NCI-H1417 treated with DMSO at 0.1 percent for 48 hours (cell line): ENCODE data around the gene SLIT1.
A peak's percentile ranks its signal among the peaks of the same experiment; 100 is the strongest.
"Not testable (repeated sequence)": the region's sequence is repeated elsewhere in the genome, so short reads cannot be mapped to it uniquely, and the experiment has no call there.

Experiments used
- DNase-seq: peaks from one replicate; lab custom pipeline; 2025; lab: John Stamatoyannopoulos, UW

The SLIT1 gene

DNA sequence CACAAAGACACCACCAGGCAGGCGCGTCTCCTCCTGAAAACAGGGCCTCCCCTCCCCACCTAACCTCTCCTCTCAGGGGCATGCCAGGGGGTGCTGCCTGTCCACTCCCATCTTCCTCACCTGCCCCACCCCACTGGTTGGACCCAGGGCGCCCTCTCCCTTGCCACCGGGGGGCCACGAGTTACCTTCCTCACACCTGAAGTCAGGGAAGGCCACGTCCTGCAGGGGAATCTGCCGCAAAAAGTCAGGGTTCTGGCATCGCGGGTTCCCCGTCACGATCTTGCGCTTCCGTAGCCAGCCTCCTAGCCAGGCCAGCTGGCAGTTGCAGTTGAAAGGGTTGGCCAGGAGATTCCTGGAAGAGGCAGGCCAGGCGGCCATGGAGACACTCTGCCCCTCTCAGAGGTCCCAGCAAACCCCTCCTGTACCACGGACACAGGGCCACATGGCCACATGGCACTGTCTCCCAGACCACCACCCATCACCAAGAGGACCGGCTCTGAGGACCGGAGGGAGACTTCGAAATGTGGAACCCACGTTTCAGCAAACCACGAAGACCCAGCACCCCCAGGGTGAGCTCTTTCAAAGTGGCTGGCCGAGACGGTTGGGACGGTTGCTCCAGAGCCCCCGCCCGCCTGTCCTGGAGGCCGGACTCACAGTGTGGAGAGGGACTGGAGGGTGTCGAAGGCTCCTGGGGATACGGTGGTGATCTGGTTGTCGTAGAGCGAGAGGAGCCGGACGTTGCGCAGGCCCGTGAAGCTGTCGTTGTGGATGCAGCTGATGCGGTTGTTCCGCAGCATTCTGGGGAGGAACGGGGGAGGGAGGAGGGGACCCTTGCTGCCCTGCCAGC lies 142.8 kb downstream of the SLIT1 start:
- DNase-seq = no peak

DNA sequence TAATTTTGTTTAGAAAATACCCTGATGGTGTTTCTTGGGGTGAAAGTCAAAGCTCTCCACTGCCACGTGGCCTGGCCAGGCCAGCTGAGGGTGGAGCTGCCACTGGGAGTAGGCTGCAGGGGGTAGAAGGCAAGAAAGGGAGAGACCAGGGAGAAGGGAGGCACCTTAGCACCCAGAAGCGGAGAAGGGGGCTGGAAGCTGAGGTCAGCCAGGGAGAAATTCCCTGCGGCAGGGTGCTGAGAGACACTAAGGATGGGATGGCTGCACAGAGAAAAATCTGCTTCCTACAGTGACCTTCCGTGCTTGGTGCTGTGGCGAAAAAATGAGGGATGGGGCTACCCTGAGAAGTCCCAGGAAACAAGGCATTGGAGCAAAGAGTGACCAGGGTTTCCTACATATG lies 143.7 kb downstream of the SLIT1 start:
- no peak for DNase-seq

DNA sequence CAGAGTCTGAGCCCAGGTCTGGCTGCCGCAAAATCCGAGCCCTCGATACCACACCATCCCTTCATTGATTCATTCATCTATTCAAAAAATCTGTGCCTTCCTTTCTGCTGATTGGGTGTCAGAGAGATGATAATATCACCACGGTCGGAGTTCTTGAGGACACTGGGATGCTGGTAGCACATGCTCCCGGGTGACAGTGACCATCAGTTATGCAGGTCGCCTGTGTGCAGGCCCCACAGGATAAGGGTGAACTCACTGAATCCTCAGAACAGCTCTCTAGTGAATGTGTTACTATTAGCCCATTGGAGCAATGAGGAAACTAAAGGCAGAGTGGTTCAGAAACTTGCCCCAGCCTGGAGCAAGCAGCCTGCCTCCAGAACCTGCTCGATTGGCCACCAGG lies 145.1 kb downstream of the SLIT1 start:
- DNase-seq = no peak

DNA sequence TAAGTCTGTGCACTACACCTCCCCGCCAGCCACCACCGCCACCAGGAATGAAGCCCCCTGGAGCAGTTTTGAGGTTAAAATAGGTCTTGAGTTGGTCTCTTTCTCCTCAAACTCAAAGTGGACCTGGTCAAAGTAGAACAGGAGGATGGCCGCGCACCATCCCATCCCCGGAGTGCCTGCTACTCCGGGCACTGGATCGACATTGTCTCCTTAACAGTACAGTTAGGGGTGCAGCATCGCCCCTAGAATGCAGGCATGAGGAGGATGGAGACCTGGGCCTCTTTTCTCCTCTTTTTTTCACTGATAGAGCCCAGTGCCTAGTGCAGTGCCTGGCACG lies 145.5 kb downstream of the SLIT1 start:
- no peak for DNase-seq

DNA sequence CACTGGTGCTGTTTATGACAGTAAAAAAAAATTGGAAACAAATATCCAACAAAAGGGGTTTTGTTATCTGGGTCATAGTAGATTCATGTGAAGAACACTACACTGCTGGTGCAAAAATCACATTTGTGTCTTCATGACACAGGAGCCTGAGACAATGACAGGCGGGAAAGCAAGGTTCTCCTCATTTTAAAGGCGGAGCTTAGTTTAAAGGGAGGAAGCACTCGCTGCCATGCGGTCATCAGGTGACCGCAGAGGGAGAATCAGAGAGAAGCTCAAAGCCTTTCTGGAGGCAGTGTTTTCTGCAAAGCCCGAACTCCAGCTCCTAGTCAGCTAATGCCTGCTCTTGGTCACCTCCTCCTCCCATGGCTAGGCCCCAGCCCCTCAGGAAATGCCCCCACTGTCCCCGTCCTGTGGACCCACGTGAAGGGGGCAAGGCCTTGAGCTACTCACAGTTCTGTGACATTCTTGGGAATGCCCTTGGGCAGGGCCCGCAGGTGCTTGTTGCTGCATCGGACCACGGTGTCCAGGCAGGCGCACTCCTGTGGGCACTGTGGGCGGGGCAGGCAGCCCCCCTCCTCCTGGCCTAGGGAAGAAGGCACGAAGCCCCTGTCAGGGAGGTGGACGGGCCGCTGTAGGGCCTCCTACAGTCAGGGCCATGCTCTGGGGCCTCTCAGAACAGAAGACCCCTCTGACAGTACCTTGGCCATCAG lies 146.1 kb downstream of the SLIT1 start:
- DNase-seq = no peak

DNA sequence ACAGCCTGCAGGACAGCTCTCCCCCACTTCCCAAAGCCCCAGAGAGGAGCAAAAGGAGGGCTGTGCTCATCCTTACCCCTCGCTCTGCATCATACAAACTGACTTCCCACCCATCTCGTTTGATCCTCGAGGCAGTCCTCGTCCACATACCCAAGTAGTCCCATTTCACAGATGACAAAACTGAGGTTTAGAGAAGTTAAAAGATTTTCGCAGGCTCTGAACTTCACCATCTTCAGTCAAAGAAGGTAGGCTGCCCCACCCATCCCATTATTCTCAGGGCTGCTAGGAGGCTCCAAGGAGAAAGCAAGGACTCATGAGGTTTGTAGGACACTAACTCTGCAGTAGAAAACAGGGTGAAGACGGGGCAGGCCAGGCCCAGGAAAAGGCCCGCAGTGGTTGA lies 147.1 kb downstream of the SLIT1 start:
- no peak for DNase-seq

DNA sequence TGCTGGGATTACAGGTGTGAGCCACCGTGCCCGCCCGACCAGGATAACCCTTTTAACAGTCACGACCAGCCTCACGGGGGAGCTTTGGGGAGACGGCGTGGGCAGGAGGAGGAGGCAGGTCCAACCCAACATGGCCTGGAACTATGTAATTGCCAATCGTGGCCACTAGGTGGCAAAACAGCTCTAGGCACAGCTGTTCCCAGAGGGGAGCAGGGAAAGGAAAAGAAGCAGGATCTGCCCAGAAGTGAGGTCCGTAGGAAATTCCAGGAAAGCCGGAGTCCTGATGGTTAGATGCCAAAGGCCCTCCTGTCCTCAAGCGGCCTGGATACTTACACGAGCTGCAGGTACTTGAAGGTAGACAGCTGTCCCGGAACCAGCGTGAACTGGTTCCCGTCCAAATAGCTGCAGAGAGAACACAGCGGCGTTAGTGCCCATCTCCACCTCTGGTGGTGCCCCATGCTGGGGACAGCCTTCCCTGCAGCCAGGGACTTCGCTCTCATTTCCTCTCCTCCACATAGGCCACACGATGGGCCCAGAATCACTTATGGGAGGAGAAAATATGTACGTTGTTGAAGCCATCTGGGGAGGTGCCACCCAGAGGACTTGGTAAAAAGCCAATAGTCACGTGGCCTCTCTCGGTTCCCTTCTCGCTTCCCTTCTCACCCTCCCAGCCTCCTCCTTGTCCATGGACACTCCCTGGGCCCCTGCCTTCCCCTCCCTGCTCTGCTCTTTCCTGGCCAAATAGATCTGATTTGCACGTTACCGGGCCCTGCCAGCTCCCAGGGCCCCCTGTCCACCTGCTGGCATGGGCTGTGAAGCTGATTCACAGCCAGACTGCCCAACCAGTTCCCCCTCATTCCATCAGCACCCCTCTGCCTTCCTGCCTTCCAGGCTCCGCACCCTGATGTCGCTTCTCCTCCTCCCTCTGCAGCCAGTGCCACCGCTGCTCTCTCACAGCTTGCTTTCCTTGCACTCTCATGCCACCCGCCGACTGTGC lies 148.1 kb downstream of the SLIT1 start:
- peak; percentile 38 for DNase-seq

DNA sequence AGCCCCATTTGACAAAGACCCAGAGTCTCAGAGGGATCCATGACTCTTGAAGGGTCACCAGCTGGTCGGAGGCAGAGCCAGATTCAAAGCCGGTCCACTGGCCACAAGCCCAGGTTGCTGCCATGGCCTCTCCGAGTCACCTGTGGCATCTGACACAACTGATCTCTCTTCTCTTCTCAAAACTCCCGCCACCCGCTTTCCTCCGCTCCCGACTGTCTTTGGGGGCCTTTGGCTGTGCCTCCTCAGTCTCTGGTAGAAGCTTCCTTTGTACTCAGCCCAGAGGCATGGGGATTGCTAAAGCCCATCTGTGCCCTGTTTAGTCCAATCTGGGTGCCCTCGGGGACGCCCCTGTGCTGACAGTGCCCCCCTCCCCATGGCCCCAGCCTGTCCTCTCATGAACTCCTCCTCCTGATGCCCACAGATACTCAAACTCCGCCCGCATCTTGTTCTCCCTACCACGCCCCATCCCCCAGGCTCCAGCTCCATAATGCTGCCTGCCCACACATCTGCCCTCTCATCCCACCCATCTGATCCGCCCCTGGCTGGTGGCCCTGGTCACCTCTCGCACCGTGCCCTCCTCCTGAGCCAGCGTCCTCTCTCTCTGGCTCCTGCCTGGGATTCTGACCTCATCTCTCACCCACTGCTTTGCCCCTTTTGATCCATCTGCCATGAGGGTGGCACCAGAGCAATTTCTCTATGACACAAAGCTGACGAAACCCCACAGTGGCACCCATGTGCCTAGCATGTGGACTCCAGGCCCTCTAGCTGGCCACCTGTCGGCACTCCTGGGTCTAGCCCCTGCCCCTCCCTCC lies 150.6 kb downstream of the SLIT1 start:
- DNase-seq = no peak

DNA sequence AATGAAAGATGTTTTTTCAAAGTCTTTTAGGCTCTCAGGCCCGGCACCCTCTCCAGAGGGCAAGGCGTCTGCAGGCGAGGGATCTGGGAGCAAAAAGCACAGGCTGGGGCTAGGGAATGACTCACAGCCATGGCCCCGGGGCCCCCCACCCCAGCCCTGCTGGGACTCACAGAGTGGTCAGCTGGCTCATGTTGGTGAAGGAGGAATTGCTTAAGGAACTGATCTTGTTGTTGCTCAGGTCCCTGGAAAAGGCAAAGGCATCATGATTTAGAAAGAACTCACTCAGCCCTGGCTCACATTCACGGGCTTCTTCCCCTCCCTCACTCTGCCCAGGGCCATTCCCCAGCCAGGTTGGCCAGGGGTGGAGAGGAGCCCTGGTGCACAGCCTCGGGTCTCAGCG lies 151.5 kb downstream of the SLIT1 start:
- no peak for DNase-seq

DNA sequence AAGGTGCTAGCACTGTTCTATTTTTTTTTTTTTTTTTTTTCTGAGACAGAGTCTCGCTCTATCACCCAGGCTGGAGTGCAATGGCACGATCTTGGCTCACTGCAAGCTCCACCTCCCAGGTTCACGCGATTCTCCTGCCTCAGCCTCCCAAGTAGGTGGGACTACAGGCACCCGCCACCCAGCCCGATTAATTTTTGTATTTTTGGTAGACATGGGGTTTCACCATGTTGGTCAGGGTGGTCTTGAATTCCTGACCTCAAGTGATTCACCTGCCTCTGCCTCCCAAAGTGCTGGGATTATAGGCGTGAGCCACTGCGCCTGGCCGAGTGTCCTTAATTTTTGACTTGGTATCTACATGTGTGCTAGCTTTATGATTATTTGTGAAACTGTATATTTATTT lies 151.9 kb downstream of the SLIT1 start:
- not testable (repeated sequence) for DNase-seq

DNA sequence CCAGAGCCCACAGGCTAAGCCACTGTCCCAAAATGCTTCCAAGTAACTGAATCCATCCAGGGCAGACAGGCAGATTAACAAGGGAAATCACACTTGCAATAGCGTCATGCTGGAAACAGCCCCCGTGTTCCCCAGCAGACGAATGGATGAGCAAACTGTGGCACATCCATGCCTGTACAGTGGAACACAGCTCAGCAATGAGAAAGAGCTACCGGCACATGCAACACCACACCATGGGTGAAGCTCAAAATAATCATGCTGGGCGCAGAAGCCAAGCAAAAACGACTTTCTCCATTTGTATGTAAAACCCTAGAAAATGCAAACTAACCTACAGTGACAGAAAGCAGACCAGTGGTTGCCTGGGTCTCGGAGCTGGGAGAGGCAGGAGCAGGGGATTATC lies 153.1 kb downstream of the SLIT1 start:
- no peak for DNase-seq

DNA sequence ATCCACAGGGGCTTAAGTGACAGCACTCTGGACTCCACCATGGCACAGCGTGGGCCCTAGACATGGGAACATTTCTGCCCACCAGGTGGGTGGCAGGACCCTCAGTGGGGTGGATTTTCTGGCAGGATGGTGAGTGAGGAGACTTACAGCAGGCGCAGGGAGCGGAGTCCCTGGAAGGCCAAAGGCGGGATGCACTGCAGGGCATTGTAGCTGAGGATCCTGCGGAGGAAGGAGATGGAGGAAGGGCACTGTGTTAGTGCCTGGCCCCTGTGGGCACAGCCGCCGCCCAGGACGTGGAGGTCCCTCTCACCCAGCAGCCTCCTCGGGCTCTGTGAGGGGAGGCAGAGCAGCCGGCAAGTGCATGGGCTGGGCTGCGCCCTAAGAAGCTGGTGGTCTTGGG lies 154.3 kb downstream of the SLIT1 start:
- DNase-seq = no peak

DNA sequence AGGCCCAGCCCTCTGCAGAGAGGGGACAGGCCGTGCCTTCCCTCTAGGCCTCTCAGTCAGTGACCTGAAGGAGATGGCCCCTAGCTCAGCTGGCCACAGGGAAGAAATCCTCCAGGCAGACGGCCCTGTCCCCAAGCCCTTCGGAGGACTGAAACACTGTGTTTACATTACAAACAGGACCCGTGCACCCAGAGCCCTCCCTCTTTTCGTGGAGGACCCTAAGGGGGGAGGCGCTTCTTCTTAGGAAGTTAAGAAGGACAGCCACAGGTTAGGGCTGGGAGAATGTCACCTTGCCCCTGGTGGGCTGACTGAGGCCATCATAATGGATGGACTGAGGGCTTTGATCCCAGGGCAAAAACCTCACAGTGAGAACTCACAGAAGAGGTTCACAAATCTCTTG lies 154.9 kb downstream of the SLIT1 start:
- no peak for DNase-seq

DNA sequence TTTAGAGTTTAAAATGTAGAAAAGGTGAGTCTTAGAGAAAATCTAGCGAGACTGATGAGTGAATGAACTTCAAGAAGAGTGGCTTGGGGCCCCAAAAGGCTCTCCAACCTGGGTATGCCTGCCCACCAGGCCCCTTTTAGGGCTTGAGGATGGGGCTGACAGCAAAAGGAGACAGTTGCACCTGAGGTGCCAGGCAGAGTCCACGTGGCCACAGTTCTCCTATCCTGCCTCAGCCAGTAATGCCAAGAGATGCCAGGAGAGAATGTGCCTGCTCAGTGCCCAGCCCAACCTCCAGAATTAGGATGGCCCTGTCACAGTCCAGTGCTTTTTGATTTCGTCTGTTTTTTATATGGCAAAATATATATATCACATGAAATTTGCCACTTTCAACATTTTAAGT lies 156.5 kb downstream of the SLIT1 start:
- DNase-seq = no peak

DNA sequence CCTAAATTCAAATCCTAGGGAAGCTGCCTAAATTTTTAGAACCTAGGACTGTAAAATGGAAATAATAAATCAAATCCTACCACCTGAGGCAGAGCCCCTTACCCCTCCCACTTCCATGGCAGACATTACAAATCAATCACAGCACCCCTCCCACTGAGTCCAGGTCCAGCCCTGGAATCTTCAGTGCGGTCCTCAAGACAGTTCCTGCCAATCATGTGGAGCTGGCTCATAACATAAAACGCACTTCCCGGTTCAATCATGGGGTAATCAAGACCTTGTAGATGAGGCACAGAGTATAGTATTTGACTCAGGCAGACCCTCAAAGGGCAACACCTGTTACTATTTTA lies 157.0 kb downstream of the SLIT1 start:
- no peak for DNase-seq

DNA sequence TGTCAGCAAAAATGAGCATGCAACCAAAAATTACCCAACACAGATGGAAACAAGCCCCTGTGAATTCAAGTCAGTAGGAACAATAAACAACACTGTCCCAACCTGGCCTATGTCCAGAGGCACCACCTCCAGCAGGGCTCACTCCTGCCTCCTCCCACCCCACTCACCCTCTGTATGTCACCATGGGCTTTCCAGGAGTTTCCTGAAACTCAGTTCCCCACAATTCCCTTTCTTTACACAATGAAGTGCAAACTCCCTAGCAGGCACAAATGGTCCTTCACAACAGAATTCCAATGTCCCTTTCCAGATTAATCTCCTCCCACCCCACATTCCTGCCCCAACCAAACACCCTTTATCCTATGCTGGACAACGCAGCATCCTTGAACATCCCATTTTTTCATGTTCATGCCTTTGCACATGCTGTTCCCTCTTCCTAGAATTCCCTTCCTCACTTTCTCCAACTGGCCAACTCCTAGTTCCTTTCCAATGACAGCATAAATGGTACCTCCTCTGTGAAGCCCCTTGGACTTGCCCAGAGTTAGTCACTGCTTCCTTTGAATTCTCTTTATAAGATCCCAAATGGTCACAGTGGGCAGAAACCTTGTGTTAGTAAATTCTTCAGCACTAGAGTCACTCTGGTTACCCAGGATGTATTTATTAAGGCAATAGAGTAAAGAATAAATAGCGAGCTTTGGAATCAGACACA lies 157.5 kb downstream of the SLIT1 start:
- DNase-seq = no peak

DNA sequence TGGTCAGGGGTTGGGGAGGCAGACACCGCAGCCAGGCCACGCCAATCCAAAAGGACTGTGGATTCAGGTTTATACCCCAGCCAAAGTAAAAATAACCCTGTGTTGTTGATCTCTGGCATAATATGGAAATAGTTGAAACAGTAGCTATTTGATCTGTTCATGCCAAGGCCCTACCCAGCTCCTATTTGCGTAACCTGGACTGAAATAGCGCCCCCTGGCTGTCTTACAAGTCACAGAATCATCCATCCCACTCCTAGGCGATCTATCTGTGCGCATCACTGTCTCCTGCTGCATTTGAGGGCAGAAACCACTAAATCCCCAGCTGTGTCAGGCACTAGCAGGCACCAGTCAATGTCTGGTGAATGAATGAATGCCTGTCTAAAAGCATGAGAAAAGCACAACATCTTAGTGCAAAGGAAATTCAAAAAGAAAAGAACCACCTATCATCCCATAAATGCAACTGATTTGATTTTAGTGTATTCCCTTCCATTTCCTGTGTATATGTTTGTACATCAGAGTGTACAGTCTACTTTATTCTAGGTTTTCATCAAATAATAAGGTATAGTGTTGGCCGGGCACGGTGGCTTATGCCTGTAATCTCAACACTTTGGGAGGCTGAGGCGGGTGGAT lies 160.0 kb downstream of the SLIT1 start:
- no peak for DNase-seq

DNA sequence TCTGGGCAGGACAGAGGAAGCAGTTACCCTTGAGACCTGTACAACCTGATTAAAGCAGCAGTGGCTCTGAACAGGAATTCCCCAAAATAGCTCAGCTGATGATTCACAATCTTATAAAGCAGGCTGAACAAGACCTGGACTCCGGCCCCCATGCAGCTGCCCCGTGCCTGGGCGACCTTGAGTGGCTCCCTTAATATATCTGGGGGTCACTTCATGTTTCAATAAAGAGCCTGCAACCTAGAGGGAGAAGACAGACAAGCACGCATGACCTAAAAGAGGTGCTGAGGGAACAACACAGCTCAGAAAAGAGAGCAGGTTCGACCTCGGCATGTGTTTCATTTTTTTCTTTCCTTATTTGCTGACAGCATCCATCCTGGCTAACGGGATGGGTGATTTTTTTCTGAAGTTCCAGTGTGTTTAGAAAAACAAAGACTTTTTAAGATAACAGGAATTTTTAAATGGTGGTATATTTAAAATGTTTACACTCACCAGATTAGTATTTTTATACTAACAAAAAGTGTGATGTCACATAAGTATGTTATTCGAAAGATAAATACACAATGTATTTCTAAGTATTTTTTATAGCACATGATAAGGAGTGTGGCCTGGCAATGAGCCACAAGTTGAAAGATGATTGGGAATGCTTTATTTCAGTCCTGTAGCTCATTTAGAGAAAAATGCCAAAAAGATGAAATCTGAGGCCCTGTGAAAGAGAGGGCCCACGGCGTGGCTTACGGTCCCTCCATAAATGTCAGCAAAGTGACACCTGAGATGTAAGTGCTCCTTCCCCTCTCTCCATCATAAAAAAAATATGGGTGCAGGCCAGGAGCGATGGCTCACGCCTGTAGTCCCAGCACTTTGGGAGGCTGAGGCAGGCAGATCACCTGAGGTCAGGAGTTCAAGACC lies 161.3 kb downstream of the SLIT1 start:
- no peak for DNase-seq

DNA sequence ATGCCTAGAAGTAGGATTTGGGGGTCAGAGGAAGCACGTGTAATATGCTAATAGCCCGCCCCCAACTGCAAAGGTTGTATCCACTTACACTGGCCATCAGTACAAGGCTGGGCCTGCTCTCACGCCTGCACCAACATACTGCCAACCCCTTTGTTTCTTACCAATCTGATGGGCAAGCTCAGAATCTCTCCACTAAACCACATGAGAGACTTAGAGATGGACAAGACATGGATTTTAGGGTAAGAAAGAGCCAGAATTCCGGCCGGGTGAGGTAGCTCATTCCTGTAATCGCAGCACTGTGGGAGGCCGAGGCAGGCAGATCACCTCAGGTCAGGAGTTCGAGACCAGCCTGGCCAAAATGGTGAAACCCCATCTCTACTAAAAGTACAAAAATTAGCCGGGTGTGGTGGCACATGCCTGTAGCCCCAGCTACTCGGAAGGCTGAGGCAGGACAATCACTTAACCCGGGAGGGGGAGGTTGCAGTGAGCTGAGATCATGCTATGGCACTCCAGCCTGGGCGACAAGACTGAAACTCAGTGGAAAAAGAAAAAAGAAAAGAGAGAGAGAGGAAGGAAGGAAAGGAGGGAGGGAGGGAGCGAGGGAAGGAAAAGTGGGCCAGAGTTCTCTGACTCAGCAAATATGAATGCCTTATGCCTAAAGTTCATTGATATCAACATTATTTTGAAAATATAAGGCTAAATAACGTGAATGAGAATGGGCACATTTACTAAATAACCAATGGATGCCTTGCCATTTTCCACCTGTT lies 162.2 kb downstream of the SLIT1 start:
- DNase-seq = no peak
